Activated CD4-positive, alpha-beta T cell treated with anti-CD3 and anti-CD28 coated beads, Interleukin-2, amount 50 U/mL, for 1 hour (primary cell): Measurements from ENCODE around the gene APCDD1L.

Experiments
- DNase-seq: peaks from one replicate; pipeline ENCODE4 v3.0.0-alpha.2; 2020

Gene APCDD1L

DNA sequence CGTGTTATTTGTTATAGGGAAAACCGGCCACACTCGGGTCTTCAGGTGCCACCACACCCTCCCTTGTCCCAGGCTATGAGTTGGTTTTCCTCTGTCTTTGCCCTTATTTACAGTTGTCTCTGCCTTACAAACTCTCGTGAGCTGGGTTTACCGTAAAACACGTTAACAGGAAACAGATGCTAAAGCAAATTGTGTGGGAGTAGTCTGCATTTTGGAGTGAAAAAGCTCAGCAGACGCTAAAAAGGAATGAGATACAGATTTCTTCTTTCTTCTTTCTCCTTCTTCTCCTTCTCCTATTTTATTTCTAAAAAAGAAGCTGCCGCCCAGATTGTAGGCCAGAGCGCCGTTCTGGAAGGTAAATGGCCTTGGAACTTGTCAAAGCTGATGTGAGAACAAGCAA is 51.9 kb downstream of the APCDD1L start:
- DNase-seq = no peak

DNA sequence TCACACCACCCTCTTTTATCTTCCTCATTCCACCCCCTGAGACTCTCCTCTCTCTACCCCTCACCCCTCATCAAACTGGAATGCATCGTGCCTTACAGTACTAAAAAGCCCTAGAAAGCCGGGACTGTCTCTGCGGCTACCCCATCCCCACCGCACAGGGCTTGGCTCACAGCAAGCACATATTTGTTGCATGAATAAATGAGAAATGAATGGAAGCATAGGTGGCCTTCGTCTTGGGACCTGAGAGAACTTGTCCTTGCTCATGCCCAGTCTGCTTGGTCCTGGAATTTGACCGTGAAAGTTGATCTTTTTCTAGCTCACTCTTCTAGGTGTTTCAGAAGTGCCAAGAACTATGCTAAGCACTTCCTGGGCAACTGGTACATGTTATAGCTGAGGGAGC is 53.3 kb downstream of the APCDD1L start:
- no peak for DNase-seq

- no peak for DNase-seq
Observed at GRCh38 chr20:58461104-58461503, 54.1 kb downstream of the APCDD1L start.

DNA sequence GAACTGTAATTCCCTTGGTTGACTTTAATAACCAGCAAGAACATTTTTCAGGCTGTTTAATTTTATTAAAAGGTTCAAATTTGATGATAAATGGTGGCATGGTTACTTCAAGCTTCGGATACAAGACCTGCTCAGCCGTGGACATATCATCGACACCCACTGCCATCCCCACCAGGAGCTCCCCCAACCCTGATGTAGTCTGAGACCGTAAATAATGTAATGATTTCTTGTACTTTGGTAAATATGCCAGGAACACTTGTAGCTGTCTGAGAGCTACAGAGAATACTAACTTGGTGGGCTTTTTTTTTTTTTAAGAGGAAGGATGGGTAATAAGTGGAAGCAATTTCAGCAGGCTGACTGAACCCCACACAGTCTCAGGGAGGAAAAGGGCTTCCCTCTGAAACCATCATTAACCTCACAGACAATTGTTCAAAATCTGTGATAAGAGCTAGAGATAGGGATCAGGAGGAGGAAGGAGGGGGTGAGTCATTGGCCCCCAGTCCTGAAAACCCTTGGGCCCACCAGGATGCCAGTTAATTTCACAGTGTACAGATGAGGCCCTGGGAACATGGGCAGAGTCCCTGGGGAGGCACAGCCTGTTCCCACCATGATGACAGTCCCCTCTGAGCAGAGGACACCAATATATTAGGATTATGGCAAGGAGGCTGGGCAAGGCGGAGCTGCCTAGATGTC is 56.0 kb downstream of the APCDD1L start:
- no peak for DNase-seq

DNA sequence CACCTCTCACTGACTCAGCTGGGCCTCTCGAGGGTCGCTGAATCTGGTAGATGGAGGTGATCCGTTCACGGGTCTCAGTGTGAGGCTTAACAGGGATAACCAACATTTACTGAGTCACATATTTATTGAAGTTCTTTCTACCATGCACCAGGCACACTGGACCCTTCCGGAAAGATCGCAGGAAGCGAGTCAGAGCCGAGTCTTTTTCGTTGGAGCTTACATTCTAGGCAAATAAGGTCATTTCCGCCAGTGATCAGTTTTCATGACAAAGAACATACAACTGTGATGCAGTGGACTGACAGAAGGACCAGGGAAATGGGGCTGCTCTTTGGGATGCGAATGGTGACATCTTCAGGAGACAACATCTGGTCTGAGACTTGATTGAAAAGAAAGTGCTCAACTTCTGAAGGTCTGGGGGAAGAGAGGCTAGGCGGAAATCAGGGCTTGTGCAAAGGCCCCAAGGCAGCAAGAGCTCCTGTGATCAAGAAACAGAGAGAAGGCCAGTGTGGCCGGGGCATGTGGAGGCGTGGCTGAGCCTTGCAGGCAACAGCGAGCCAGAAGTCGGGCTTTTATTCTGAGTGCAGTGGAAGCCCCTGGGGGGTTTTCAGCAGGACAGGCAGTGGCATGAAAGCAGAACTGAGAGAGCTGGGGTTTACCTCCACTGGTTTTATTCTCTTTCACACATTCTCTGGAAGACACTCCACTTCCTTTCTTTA is 56.7 kb downstream of the APCDD1L start:
- no peak for DNase-seq

DNA sequence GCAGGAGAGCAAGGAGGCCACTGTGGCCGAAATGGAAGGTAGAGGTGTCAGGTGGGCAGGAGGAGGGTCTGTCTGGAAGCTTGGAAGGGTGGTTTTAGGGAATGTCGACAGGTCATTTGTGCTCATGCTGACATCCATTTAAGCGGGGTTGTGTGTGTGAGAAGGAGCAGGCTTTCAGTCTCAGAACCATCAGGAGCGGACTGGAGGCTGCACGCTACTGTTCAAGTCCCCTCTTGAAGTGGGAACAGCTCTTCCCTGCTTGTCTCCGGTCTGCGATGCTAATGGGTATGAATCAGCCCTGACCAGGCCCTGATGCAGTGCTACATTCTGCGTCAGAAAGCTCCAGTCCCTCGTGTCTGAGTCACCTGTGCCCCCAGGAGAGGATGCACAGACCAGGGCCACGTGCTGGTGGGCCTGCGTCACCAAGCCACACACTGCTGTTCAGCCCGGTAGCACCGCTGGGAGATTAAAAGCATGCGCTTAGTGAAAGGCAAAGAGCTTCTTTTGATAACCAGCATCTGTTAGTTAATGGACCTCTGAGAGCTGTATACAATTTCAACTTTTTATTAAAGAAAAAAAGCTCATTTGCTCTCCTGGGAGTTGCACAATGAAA is 58.0 kb downstream of the APCDD1L start:
- no peak for DNase-seq

GRCh38 chr20:58454460-58454859 is 60.7 kb downstream of the APCDD1L start:
- DNase-seq = no peak

- DNase-seq = no peak
Observed at GRCh38 chr20:58453391-58453790, 61.8 kb downstream of the APCDD1L start.

DNA sequence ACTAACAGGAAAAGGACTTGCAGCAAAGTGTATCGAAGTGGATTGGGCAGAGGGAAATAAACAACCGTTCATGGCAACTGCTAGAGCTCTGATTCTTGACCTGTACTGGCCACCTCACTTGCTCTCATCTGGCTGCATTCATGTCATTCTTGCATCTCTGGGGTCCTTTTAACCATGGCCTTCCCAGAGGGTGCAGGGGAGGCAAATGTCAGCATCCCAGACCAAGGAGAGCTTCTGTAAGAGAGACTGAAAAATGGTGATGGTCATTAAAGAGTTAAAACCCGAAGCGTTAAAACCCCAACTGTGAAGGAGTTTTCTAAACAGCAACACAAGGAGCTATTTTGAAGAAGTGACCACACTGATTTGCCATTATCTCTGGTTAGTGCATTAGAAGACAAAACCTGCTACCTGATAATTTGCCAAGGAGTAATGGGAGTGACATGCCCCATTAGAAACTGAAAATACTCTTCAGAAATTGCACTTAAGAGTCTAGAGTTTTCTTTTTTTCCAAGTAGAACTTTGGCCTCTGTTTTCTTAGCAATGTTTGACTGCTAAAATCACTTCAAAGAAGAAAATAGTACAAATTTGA is 62.4 kb downstream of the APCDD1L start:
- no peak for DNase-seq

GRCh38 chr20:58450254-58450653 is 64.9 kb downstream of the APCDD1L start:
- no peak for DNase-seq

GRCh38 chr20:58449681-58450221 is 65.4 kb downstream of the APCDD1L start:
- DNase-seq = no peak

DNA sequence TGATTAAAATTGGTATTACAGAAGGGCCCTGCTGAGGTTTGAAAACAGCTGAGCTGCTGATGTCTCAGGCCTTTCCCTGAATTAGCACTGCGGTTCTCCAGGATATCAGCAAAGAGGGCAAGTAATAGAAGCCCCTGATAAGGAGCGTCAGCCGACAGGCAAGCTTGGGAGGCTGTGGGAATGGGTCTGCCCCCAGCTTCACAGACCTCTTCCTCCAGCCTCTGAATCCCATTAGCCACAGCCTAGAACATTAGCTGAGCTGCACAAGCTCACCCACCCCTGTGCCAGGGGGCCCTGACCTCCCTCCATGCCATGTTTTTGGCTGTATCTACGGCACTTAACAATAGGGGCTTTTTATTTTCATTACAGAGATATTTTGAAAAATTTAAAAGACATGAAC is 66.2 kb downstream of the APCDD1L start:
- DNase-seq = no peak

GRCh38 chr20:58447511-58448391 is 67.4 kb downstream of the APCDD1L start:
- peak; percentile 60 for DNase-seq

GRCh38 chr20:58446960-58447265 is 68.3 kb downstream of the APCDD1L start:
- DNase-seq = no peak

- DNase-seq = no peak
Observed at GRCh38 chr20:58446264-58446959, 68.8 kb downstream of the APCDD1L start.

GRCh38 chr20:58444746-58445255 is 70.4 kb downstream of the APCDD1L start:
- DNase-seq = no peak

- no peak for DNase-seq
Observed at GRCh38 chr20:58441723-58442122, 73.5 kb downstream of the APCDD1L start.

DNA sequence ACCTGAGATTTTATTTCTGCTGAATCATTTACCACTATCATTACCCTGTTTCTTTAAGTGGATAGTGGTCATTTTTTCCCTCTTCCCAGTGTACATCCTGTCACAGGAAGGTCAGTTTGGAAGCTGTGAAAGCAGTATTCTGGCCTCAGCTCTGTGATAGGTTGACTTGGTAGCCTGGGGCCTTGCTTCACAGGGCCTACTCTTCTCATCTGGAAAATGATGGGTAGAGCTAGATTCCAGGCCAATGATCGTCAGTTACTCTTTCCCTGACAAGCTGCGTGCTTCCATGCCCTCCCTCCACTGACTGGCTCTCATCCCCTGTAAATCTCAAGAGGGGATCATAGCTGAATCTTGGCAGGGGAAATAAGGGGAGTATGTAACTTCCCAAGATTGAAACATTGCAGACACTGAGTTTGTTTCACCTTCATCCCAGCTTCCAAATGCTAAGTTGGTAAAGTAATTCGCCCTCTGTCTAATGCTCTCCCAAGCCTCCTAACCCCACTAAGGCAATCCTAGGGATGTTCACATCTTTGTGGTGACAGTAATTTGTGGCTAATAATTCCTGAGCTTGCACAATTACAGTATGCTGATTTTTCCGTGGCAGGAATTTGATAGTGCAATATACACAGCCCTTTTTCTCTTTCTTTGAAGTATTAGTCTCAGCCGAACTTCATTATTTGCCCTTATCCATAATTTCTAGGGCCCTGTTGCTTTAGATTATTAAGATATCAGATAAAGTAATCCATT is 75.0 kb downstream of the APCDD1L start:
- DNase-seq = no peak

DNA sequence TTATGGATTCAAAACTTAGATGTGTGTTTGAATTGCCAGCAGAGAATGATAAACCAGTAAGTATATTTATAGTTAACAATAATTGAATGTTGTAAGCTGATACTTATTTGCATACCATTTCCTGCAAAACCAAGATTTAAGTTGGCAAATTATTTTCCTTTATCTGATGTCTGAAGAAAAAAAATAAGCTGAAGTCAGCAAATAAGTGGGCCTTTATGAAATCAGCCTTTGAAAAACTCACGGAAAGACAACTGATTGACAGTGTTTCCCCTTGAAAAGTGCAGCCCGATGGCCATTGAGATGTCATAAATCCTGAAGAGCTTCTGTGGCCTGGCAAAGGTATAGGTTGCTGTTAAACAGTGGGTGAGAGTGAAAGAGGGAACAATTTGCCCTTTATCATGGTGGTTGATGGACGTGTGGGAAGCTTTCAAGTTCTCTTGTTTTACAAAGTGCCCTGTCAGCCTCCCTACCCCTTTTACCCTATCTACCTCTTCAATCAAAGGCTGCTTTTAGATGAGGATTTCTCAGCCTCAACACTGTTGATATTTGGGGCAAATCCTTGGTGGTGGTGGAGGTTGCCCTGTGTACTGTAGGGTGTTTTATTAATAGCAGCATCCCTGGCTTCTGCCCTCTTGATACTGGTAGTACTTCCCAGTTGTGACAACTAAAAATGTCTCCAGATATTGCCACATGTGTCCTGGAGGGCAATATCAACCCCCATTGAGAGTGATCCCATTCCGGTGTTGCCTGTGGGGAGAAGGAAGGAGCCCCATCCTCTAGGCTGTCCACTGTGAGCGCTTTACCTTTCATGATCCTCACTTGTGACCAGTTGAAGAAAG is 76.0 kb downstream of the APCDD1L start:
- DNase-seq = no peak
